ENCODE data around the gene SMIM24. TPM values are rescaled to one million over a fixed set of nuclear protein-coding genes. Genes with fewer than 3 reads are reported as not detected.
A peak's percentile ranks its signal among the peaks of the same experiment; 100 is the strongest.
"Not testable (repeated sequence)": the region's sequence is repeated elsewhere in the genome, so short reads cannot be mapped to it uniquely, and the experiment has no call there.

SMIM24 gene
- total RNA-seq, 2 experiments from 2014 or later, result 2.2 to 2.5 TPM

- H3K4me3 Mint-ChIP-seq, result no peak overlapping the region
- H3K9me3 Mint-ChIP-seq, result no peaks in the 10 kb centered on the region
- no peak overlapping the region for H3K27ac Mint-ChIP-seq
- DNase-seq, result no peak
- H3K36me3 Mint-ChIP-seq, result peaks cover 7% of the 10 kb centered on the region
- no peaks in the 10 kb centered on the region for H3K27me3 Mint-ChIP-seq
- H3K4me1 Mint-ChIP-seq, result peaks cover 19% of the 10 kb centered on the region
These were observed 38.8 kb upstream of the SMIM24 start for GRCh38 chr19:3519126-3519525.

GRCh38 chr19:3518659-3519058, 38.3 kb upstream of the SMIM24 start:
- Mint-ChIP-seq H3K27me3 (no peaks in the 10 kb centered on the region), H3K27ac (no peak overlapping the region), H3K36me3 (peaks cover 7% of the 10 kb centered on the region), H3K4me1 (peaks cover 19% of the 10 kb centered on the region), H3K9me3 (no peaks in the 10 kb centered on the region), H3K4me3 (no peak overlapping the region)
- no peak for DNase-seq

- H3K27ac Mint-ChIP-seq, result no peak overlapping the region
These were observed 37.9 kb upstream of the SMIM24 start for GRCh38 chr19:3518255-3518654.

GRCh38 chr19:3517638-3518037, 37.3 kb upstream of the SMIM24 start:
- no peaks in the 10 kb centered on the region for H3K27me3 Mint-ChIP-seq
- H3K27ac Mint-ChIP-seq, result no peak overlapping the region
- DNase-seq, result no peak
- H3K4me3 Mint-ChIP-seq, result no peak overlapping the region
- peaks cover 7% of the 10 kb centered on the region for H3K36me3 Mint-ChIP-seq
- H3K9me3 Mint-ChIP-seq, result no peaks in the 10 kb centered on the region
- H3K4me1 Mint-ChIP-seq, result peaks cover 20% of the 10 kb centered on the region

More at GRCh38 chr19:3518255-3518654, 37.9 kb upstream of the SMIM24 start:
- no peaks in the 10 kb centered on the region for H3K9me3 Mint-ChIP-seq
- H3K27me3 Mint-ChIP-seq, result no peaks in the 10 kb centered on the region
- peaks cover 19% of the 10 kb centered on the region for H3K4me1 Mint-ChIP-seq
- no peak for DNase-seq
- H3K36me3 Mint-ChIP-seq, result peaks cover 7% of the 10 kb centered on the region
- H3K4me3 Mint-ChIP-seq, result no peak overlapping the region

- peaks cover 25% of the 10 kb centered on the region for H3K4me1 Mint-ChIP-seq
- H3K36me3 Mint-ChIP-seq, result peaks cover 4% of the 10 kb centered on the region
- H3K27me3 Mint-ChIP-seq, result no peaks in the 10 kb centered on the region
- H3K27ac Mint-ChIP-seq, result no peak overlapping the region
- H3K9me3 Mint-ChIP-seq, result no peaks in the 10 kb centered on the region
- DNase-seq, result no peak
- H3K4me3 Mint-ChIP-seq, result no peak overlapping the region
These were observed 36.4 kb upstream of the SMIM24 start for GRCh38 chr19:3516675-3517207.

GRCh38 chr19:3515891-3516422, 35.6 kb upstream of the SMIM24 start:
- Mint-ChIP-seq H3K4me1 (peaks cover 24% of the 10 kb centered on the region), H3K27ac (no peak overlapping the region), H3K27me3 (no peaks in the 10 kb centered on the region), H3K9me3 (no peaks in the 10 kb centered on the region), H3K36me3 (peaks cover 2% of the 10 kb centered on the region), H3K4me3 (no peak overlapping the region)
- no peak for DNase-seq

GRCh38 chr19:3514930-3515329, 34.6 kb upstream of the SMIM24 start:
- Mint-ChIP-seq H3K4me3 (no peak overlapping the region), H3K27me3 (no peaks in the 10 kb centered on the region), H3K4me1 (peaks cover 25% of the 10 kb centered on the region), H3K27ac (no peak overlapping the region), H3K36me3 (peaks cover 2% of the 10 kb centered on the region), H3K9me3 (no peaks in the 10 kb centered on the region)
- no peak for DNase-seq

- no peak overlapping the region for H3K4me3 Mint-ChIP-seq
- peaks cover 34% of the 10 kb centered on the region for H3K4me1 Mint-ChIP-seq
- H3K27me3 Mint-ChIP-seq, result no peaks in the 10 kb centered on the region
- H3K36me3 Mint-ChIP-seq, result peaks cover 12% of the 10 kb centered on the region
- H3K27ac Mint-ChIP-seq, result no peak overlapping the region
- no peaks in the 10 kb centered on the region for H3K9me3 Mint-ChIP-seq
- no peak for DNase-seq
These were observed 33.2 kb upstream of the SMIM24 start for GRCh38 chr19:3513229-3514140.

- peaks cover 33% of the 10 kb centered on the region for H3K4me1 Mint-ChIP-seq
- no peak overlapping the region for H3K27ac Mint-ChIP-seq
- peaks cover 12% of the 10 kb centered on the region for H3K36me3 Mint-ChIP-seq
- no peak for DNase-seq
- H3K27me3 Mint-ChIP-seq, result no peaks in the 10 kb centered on the region
- no peak overlapping the region for H3K4me3 Mint-ChIP-seq
- no peaks in the 10 kb centered on the region for H3K9me3 Mint-ChIP-seq
These were observed 32.4 kb upstream of the SMIM24 start for GRCh38 chr19:3512562-3513228.

GRCh38 chr19:3511506-3512251, 31.4 kb upstream of the SMIM24 start:
- no peak overlapping the region for H3K4me3 Mint-ChIP-seq
- no peak overlapping the region for H3K27ac Mint-ChIP-seq
- H3K4me1 Mint-ChIP-seq, result peaks cover 40% of the 10 kb centered on the region
- no peaks in the 10 kb centered on the region for H3K9me3 Mint-ChIP-seq
- no peaks in the 10 kb centered on the region for H3K27me3 Mint-ChIP-seq
- H3K36me3 Mint-ChIP-seq, result peaks cover 16% of the 10 kb centered on the region
- no peak for DNase-seq

GRCh38 chr19:3510727-3511126, 30.4 kb upstream of the SMIM24 start:
- peaks cover 16% of the 10 kb centered on the region for H3K36me3 Mint-ChIP-seq
- H3K4me3 Mint-ChIP-seq, result no peak overlapping the region
- H3K4me1 Mint-ChIP-seq, result peaks cover 39% of the 10 kb centered on the region
- no peaks in the 10 kb centered on the region for H3K9me3 Mint-ChIP-seq
- no peak for DNase-seq
- no peaks in the 10 kb centered on the region for H3K27me3 Mint-ChIP-seq
- H3K27ac Mint-ChIP-seq, result no peak overlapping the region

- Mint-ChIP-seq H3K4me1 (peaks cover 42% of the 10 kb centered on the region), H3K27ac (peak overlapping the region; percentile 55), H3K9me3 (no peaks in the 10 kb centered on the region), H3K4me3 (peak overlapping the region; percentile 56), H3K27me3 (no peaks in the 10 kb centered on the region), H3K36me3 (peaks cover 16% of the 10 kb centered on the region)
- DNase-seq, result peak; percentile 32
These were observed 29.3 kb upstream of the SMIM24 start for GRCh38 chr19:3509566-3509989.

- no peaks in the 10 kb centered on the region for H3K9me3 Mint-ChIP-seq
- H3K4me1 Mint-ChIP-seq, result peaks cover 43% of the 10 kb centered on the region
- DNase-seq, result no peak
- peak overlapping the region; percentile 55 for H3K27ac Mint-ChIP-seq
- peak overlapping the region; percentile 56 for H3K4me3 Mint-ChIP-seq
- no peaks in the 10 kb centered on the region for H3K27me3 Mint-ChIP-seq
- peaks cover 16% of the 10 kb centered on the region for H3K36me3 Mint-ChIP-seq
These were observed 28.6 kb upstream of the SMIM24 start for GRCh38 chr19:3508771-3509535.

- peaks cover 43% of the 10 kb centered on the region for H3K4me1 Mint-ChIP-seq
- H3K36me3 Mint-ChIP-seq, result peaks cover 16% of the 10 kb centered on the region
- H3K9me3 Mint-ChIP-seq, H3K27ac Mint-ChIP-seq, DNase-seq, H3K27me3 Mint-ChIP-seq: not testable (repeated sequence)
- H3K4me3 Mint-ChIP-seq, result peak overlapping the region; percentile 94
These were observed 27.9 kb upstream of the SMIM24 start for GRCh38 chr19:3508121-3508661.

Measured in activated naive CD8-positive, alpha-beta T cell treated with anti-CD3 and anti-CD28 coated beads for 36 hours (primary cell).